GM10847 (cell line): ENCODE data around the gene PCSK6.

Experiments used
- POLR2A ChIP-seq: IDR thresholded peaks from 2 replicates; pipeline ENCODE4 v1.6.1; 2011; ENCODE audit not compliant: insufficient read length; ENCODE audit errors: extremely low read depth

Gene PCSK6

DNA sequence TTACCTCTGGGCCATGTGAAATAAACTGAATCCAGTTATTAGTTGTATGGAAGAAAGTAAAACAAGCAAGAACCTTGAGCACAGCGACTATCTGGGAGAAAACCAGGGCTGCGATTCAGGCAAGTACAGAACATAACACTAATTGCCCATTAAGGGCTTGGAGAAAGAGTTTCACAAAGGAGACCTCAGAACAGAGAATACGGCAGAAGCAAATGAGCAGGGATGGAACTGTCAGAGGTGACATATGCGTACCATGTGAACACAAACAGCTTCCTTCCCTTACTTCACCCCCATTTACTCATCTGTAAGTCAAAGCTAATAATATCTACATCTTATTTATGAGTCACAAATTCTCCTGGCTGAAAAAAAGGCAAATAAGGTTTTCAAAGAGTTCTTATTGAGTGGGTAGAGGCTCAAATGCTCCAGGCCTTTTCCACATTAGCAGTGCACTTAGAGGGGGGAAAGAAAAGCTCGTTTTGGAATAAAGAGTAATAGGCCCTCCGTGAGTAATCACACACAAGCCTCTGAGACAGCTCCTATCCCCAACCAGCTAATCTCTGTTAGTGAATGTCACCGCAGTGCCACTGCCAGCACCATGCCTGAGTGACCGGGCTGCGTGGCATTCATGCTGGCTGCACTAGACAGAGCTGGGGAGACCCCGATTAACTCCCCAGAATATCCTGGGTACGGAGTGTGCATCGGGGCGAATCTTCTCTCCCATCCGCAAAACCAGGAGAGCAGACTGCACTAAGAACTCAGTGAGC is 2.6 kb downstream of the PCSK6 start:
- TF ChIP-seq POLR2A = no peak

DNA sequence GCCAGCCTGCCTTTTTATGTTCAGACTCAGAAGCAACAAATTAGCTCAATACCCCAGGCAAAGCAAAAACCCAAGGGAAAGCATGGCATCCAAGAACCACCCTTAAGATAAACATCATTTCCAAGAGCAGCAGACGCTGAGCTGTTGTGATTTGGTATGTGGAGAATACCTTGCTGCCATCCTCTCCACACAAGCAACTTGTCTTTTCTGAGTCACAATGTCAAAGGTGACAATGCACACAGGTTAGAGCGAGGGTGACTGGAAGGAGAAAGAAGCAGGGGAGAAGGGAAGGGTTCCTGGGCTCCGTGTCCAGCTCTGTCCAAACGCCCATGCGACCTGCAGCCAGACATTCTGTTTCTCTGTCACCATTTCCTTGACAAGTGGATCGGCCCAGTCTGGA is 6.0 kb downstream of the PCSK6 start:
- no peak for TF ChIP-seq POLR2A

DNA sequence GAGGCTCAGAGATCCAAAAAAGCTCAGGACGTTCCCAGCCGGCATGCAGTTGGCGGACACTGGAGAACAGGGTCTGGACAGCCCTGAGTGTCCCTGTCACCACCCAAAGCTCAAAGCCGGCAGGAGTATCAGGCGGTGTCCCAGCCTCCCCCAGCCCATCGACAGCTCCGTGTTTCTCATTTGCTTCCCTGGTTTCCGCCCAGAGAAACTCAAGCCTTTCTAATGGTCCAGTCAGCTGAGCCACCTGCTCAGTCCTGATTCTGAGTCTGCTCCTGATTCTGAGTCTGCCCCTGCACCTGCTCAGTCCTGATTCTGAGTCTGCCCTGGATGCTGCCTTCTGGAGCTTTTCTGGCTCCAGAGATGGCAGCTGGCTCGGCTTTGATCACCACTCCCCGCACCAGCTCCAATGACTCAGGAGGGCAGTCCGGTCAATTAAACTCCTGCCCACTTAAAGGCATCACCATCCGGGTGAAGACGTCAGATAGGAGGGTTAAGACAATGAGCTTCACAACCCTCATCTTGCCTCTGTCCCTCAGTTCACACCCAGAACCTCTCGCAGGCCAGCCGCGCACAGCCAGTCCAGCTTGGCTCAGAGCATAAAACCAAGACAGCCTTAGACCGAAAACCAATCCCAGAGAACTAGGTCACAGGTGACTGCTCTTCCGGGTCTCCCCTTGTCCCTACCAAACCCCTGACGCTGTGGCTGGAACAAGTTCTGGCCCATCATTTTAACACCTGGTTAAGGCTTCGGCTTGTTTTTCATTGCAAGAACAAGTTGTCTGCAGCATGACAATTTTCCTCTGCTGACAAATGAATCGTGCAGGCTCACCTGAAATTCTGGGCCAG is 6.8 kb downstream of the PCSK6 start:
- no peak for TF ChIP-seq POLR2A

DNA sequence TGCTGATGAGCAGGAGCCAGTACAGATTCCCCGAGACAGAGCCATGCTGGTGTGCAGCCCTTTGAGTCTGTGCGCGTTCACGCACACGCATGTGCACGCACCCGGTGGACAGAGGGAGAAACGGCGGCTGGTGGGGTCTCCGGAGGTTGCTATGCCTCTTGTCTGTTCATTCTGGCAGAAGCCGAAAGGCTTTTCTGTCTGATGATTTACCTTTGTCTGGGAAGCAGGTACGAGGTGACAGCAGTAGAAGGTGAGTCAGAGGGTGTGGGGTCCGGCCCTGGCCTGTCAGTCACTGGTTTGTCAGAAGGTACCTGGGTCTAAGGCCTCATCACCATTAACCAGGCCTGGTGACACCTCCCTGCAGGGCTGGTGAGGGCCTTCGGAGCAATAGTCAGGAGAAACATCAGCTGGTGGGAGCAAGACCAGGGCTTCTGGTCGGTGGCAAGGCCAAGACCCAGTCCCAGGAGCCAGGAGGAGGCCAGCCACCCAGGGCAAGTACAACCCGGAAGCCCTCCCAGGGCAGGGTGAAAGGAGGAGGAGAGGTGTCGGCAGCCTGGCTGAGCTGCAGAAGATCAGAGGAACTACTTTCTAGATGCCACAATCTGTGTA is 7.5 kb downstream of the PCSK6 start:
- TF ChIP-seq POLR2A = no peak

DNA sequence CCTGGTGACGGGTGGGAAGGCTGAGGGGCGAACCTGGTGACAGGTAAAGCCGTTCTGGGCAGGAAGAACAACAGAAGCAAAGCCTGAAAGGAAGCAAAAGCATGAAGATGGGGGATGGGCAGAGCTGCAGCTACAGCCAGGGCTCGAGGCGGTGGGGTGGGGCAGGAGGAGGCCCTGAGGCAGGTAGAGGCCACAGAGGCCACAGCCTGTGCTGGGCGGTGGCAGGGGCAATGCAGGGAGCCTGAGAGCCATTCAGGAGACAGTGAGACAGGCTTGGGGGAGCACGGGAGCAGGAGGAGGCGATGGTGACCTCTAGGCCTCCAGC is 8.2 kb downstream of the PCSK6 start:
- no peak for TF ChIP-seq POLR2A

DNA sequence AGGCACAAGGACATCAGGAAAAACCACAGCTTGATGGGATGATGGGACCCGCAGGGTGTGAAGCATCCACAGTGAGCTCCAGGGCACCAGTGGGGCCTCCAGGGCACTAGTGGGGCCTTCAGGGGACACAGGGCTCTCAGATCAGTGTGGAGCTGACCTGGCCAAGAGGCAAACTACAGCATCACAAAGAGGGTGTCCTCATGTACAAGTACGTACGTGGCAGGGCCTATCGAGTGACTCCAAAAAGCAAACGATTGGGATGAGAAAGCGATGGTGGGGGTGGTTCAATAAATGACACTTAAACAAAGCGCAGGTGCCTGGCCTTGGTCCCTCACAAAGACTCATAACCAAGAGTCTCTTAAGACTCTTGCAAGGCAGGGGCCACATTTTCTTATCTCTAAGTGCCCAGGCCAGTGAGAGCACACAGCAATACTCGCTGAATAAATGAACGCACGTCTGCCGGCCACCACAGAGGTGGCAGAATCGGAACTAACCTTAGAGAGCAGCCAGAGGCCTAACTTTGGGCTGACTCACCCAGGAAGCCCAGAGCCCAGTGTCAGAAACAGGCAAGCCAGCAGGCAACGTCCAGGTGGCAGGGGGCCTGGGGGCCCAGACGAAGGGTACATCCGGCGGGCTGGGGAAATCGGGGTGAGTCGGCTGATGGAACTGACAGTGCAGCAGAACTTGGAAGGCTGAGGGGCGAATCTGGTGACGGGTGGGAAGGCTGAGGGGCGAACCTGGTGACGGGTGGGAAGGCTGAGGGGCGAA is 8.7 kb downstream of the PCSK6 start:
- no peak for TF ChIP-seq POLR2A

DNA sequence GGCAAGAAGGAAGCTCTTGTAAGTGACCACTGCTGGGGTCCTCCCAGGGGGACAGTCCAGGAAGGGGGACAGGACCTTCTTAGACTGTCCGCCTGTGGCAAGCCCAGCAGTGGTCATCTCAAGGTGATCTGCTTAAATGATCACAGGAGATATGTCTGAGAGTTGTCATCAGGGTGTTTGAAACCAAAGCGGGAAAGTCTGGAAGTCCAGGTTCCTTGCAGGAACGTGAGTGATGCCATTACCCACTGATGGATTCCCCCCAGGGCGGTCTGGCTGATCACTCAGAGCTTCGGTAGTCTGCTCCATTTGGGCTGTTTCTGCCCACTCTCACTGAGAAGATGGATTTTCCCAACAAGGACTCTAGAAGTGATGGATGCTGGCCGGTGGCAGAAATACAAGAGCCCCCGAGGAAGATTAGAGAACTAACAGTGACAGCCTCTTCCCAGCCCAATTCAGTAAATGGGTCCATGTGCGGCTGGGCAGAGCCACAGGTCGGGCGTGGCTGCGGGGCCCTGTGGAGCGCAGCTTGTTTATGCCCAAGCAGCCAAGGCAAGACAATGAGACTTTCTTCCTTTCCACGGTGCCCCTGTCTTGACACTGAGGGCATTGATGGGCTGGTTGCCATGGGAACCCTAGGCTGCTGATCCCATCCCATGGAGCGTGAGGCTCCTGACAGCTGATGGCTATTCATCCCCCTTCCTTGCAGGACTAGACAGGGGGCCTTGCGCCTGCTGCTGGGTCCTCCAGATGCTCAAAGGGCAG is 9.5 kb downstream of the PCSK6 start:
- no peak for TF ChIP-seq POLR2A

DNA sequence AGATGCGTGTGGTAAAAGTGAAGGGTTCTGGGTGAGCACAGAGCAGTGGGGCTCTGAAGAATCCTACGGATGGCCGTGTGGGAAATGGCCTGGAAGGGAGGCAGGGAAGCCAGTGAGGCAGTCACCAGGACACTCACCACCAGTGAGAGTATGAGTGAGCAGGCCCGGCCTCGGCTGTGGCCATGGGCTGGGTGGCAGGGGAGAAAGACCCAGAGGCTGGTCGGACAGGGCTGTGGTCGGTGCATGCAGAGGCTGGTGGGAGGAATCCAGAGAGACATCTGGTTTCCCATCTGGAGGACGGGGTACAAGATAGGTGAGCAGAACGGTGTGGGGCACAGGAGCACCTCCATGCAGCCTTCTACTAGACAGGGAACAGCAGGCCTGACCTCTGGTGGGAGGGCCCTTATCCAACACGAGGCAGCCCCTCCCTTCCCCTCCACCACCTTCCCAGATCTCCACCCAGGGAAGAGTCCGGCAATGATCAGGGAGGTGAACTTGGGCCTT is 10.1 kb downstream of the PCSK6 start:
- TF ChIP-seq POLR2A = no peak

DNA sequence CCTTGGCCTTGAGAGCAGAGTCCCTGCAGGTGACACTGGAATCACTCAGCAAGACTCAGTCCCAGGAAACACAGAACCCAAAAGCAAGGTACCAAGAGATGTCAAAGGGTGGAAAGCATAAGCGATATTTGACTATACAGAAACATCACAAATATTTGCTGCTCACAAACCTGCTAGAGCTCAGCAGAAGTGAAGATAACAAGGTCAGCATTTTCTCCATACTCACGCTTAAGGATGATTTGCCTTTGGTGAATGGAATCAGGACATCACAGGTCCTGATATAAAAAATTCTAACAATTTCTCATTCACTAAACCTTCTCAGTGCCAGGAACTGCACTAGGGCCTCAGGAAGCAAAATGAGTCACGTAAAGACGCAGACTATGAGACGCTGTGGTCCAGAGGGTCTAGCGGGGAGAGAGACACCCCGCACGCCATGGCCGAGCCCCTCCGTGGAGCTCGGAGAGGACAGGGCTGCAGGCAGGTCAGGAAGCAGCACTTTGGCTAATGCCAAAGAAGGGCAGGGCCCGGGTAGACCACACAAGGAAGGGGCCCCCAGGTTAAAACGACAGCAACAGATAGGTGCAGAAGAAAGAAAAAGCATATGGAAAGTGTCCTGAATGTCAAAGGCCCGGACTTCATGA is 10.7 kb downstream of the PCSK6 start:
- no peak for TF ChIP-seq POLR2A

DNA sequence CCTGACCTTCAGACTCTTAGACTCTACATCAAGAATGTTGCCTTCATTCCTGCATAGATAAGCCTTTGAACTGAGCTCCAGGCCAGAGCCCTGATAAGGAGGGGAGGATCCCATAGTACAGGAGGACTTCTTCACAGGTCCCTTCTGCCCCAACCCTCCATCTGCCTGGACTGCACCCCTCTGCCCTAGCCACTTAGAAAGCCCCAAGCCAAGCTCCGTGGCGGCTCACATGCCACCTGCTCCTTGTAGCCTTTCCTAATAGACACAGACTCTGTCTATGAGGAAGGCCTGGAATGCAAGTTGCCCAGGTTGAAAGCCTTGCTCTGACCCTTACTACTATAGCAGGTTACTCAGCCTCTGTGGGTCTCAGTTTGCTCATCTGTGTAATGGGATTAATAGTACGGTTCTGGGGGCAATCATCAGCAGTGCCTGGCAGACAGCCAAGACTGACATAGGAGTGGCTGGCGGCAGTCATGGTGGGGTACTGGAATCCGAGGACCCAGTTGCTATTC is 11.6 kb downstream of the PCSK6 start:
- TF ChIP-seq POLR2A = no peak

DNA sequence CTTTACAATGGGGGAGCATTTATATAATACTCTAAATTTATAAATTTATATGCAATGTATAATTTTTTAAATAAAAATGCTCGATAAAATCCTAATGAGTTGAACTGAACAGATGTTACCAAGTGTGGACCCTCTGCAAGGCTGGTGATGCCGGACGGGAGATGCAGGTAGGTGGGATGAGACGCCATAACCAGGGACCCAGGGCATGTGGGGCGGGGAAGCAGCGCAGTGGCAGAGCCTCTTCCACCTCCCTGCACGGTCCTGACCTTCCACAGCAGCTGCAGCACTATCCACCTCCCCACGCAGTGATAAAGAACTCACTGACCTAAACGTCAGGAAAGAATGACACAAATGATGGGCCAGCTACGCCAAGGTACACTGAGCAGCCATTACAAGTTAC is 12.8 kb downstream of the PCSK6 start:
- TF ChIP-seq POLR2A = no peak

DNA sequence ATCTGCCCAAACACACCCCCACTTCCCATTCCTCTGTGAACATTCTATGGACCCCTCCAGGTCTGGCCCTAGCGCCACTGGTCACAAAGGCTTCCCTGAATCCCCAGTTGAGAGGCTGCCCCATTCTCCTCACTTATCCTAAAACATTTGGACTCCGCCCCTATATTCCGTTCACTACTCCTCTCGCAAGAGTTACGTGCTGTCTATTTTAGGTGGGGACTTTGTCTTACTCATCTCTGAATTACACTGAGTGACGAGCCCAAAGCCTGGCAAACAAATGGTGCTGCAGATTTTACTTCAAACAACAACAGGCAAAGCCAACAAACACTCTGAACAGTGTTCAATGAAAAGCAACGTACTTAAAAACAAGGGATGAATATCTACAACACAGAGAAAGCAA is 14.5 kb downstream of the PCSK6 start:
- no peak for TF ChIP-seq POLR2A

DNA sequence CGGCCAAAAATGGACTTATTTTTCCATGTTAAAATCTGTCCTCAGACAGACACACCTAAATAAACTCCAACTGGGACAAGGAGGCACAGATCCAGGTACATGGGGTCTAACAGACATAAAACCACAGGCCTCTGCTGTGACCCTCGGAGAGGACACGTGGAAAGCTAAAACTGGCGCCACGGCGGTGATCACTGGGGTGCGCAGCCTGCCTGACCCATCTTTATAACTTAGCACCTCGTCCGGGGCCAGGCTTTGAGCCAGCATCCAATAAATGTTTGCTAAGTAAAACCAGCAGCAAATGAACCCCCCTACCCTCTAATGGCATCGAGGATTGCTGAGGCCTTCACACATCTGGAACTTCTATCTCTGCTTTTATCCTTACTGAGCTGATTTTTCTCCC is 15.3 kb downstream of the PCSK6 start:
- no peak for TF ChIP-seq POLR2A

DNA sequence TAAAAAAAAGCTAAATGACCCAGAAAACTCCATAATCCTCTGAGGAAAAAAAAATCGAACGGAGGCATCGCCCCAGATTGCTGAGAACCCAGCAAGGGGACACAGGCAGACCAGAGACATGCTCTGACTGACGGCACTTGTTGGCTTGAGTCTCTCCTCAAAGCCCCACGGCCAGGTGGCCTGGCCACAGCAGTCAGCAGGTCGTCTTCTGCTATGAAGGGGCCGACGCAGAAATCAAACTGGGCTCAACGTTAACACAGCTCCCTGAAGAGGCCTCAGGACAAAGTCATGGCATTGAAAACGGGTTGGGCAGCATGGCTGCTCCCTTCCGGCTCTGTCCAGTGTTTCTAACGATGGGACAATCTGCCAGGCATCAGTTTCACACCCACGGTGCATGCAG is 17.5 kb downstream of the PCSK6 start:
- TF ChIP-seq POLR2A = no peak

DNA sequence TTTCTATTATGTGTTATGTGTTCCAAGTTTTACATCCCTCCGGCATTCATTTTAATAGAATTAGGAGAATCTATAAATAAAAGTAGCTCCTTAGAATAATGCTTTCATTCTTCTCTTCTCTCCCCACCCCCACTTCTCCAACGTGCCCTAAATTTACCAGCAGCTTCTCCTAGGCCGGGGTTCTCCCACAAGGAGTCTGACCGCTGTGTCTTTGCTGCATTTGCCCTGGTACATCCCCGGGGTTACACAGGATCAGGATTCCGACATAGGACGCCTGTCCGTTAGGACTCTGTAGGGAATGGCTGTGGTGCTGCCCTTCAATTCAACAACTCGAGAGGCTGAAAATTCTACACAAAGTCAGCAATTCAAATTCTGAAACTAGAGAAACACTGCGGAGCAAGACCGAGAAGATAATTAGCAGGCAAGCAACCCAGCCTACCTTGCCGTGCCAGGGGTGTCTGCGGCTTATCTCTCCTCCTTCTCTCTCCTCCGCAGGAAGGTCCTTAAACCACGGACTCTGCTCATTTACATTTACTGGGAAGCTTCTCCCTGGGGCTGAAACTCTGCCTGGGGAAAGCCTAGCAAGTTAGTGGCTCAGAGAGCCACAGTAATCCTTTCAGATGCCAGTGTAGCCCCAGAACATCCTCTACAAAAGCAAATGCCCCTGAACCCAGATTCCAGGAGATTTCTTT is 18.8 kb downstream of the PCSK6 start:
- no peak for TF ChIP-seq POLR2A
